GM04503 (cell line): Measurements from ENCODE around the gene MALT1.
"Not testable (repeated sequence)": the region's sequence is repeated elsewhere in the genome, so short reads cannot be mapped to it uniquely, and the experiment has no call there.

Source experiments
- DNase-seq: peaks from one replicate; pipeline ENCODE4 v3.0.0-alpha.2; 2012; ENCODE audit warnings: low read depth

Gene MALT1

GRCh38 chr18:58671111-58671631 is at the start of gene MALT1:
MALT1 (plus strand) TSS chr18:58671465; CDS start chr18:58671644, 179 bp downstream.
- no peak for DNase-seq

GRCh38 chr18:58624011-58624410 is 47.3 kb upstream of the MALT1 start:
- DNase-seq, result no peak

GRCh38 chr18:58625839-58626238 is 45.4 kb upstream of the MALT1 start:
- no peak for DNase-seq

- DNase-seq, result no peak
Observed at GRCh38 chr18:58630071-58630470, 41.2 kb upstream of the MALT1 start.

- DNase-seq, result no peak
Observed at GRCh38 chr18:58631301-58631700, 40.0 kb upstream of the MALT1 start.

GRCh38 chr18:58632552-58632951 is 38.7 kb upstream of the MALT1 start:
- DNase-seq, result no peak

GRCh38 chr18:58633874-58634273 is 37.4 kb upstream of the MALT1 start:
- DNase-seq, result no peak

GRCh38 chr18:58635891-58636290 is 35.4 kb upstream of the MALT1 start:
- DNase-seq, result no peak

- no peak for DNase-seq
Observed at GRCh38 chr18:58637197-58637596, 34.1 kb upstream of the MALT1 start.

GRCh38 chr18:58637946-58638345 is 33.3 kb upstream of the MALT1 start:
- no peak for DNase-seq

- DNase-seq, result no peak
Observed at GRCh38 chr18:58638441-58638840, 32.8 kb upstream of the MALT1 start.

- no peak for DNase-seq
Observed at GRCh38 chr18:58639237-58639636, 32.0 kb upstream of the MALT1 start.

- DNase-seq, result no peak
Observed at GRCh38 chr18:58639751-58640427, 31.4 kb upstream of the MALT1 start.

- DNase-seq, result no peak
Observed at GRCh38 chr18:58640428-58640805, 30.8 kb upstream of the MALT1 start.

GRCh38 chr18:58640891-58641610 is 30.2 kb upstream of the MALT1 start:
- DNase-seq, result no peak

- DNase-seq, result not testable (repeated sequence)
Observed at GRCh38 chr18:58643557-58643956, 27.7 kb upstream of the MALT1 start.

- DNase-seq, result peak; percentile 71
Observed at GRCh38 chr18:58645398-58645797, 25.9 kb upstream of the MALT1 start.

- no peak for DNase-seq
Observed at GRCh38 chr18:58646334-58646862, 24.9 kb upstream of the MALT1 start.

- peak; percentile 30 for DNase-seq
Observed at GRCh38 chr18:58649966-58650816, 21.1 kb upstream of the MALT1 start.

- DNase-seq, result not testable (repeated sequence)
Observed at GRCh38 chr18:58650830-58651229, 20.4 kb upstream of the MALT1 start.

GRCh38 chr18:58653144-58653722 is 18.0 kb upstream of the MALT1 start:
- DNase-seq, result not testable (repeated sequence)
